ENCODE data around the gene SRCIN1. TPM values are rescaled to one million over a fixed set of nuclear protein-coding genes. Genes with fewer than 3 reads are reported as not detected.
A peak's percentile ranks its signal among the peaks of the same experiment; 100 is the strongest.

The SRCIN1 gene, protein sequence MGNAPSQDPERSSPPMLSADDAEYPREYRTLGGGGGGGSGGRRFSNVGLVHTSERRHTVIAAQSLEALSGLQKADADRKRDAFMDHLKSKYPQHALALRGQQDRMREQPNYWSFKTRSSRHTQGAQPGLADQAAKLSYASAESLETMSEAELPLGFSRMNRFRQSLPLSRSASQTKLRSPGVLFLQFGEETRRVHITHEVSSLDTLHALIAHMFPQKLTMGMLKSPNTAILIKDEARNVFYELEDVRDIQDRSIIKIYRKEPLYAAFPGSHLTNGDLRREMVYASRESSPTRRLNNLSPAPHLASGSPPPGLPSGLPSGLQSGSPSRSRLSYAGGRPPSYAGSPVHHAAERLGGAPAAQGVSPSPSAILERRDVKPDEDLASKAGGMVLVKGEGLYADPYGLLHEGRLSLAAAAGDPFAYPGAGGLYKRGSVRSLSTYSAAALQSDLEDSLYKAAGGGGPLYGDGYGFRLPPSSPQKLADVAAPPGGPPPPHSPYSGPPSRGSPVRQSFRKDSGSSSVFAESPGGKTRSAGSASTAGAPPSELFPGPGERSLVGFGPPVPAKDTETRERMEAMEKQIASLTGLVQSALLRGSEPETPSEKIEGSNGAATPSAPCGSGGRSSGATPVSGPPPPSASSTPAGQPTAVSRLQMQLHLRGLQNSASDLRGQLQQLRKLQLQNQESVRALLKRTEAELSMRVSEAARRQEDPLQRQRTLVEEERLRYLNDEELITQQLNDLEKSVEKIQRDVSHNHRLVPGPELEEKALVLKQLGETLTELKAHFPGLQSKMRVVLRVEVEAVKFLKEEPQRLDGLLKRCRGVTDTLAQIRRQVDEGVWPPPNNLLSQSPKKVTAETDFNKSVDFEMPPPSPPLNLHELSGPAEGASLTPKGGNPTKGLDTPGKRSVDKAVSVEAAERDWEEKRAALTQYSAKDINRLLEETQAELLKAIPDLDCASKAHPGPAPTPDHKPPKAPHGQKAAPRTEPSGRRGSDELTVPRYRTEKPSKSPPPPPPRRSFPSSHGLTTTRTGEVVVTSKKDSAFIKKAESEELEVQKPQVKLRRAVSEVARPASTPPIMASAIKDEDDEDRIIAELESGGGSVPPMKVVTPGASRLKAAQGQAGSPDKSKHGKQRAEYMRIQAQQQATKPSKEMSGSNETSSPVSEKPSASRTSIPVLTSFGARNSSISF
- polyA plus RNA-seq (2013, experiment 1 of 2): 0.04 TPM
- polyA plus RNA-seq (2013, experiment 2 of 2): not detected

DNA sequence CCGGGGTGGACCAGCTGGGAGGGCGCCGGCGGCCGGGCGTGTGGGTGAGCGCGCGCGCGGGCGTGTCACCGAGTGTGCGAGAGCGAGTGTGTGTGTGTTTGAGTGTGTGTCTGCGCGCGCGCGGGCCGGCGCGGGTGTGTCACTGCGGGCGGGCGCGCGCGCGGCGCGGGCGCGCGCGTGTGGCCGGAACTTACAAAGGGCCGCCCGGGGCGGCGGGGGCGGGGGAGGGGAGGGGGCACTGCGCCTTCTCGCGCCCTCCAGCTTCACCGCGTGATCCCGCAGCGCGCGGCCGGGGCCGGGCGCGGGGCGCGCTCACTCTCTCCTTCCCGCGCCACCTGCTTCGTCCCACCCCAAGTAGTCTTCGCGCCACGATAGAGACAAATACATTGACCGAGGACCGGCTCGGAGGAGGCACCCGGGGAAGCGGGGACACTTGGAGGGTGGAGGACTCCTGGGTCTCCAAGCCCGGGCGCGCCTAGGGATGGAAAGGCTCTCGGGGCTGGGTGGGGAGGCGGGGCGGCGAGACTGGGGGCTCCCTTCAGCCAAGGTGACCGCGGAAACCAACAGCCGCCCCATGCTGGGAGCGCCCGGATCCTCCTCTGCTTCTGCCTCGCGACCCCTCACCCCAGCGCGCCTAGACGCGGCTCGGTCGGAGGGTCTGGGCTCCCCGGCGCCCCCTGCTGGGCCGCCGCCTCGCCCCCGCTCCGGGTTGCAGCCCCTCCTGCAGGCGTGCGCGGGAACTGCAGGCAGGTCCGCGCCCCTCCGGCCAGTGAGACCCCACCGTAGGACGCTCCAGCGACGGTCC, at the start of gene SRCIN1:
Gene SRCIN1, minus strand, starts transcription at position 112 of the 805 bp plus-strand sequence. CDS start 247 bp downstream, outside the sequence.
- Histone ChIP-seq H4K8ac (ENCODE audit: low read length) (no peak within 1 kb of the TSS), H3K23ac (ENCODE audit: low read length in 2 of 2) (no peak within 1 kb of the TSS), H3K9me3 (ENCODE audit: control insufficient read depth, low read length) (no peaks in the 10 kb centered on the region), H3K4me2 (ENCODE audit: low read length, poor library complexity, severe bottlenecking) (peak within 1 kb of the TSS; percentile 90), H3K27ac (ENCODE audit: low read length, poor library complexity, severe bottlenecking) (no peak within 1 kb of the TSS), H3K4ac (ENCODE audit: low read depth in 1 of 2, low read length in 2 of 2) (no peak within 1 kb of the TSS), H3K14ac (ENCODE audit: low read length in 2 of 2) (no peak within 1 kb of the TSS), H3K18ac (ENCODE audit: low read depth in 1 of 2, low read length in 2 of 2) (no peak within 1 kb of the TSS), H2BK12ac (ENCODE audit: low read length in 2 of 2) (no peak within 1 kb of the TSS), H2BK15ac (ENCODE audit: low read depth, poor library complexity, severe bottlenecking) (no peak within 1 kb of the TSS), H3K36me3 (ENCODE audit: control insufficient read depth in 1 of 2, insufficient read depth in 2 of 2, low read depth in 1 of 2, low read length in 2 of 2) (no peaks in the 10 kb centered on the region), H3K4me1 (ENCODE audit: control insufficient read depth, insufficient read depth, low read depth, low read length) (peaks cover 12% of the 10 kb centered on the region), H2BK120ac (ENCODE audit: low read depth, low read length) (no peak within 1 kb of the TSS), H2BK5ac (ENCODE audit: low read depth, low read length, poor library complexity, severe bottlenecking) (no peak within 1 kb of the TSS), H3K27me3 (ENCODE audit: control insufficient read depth in 1 of 2, insufficient read depth in 1 of 2, low read length in 2 of 2) (peaks cover 82 to 84% of the 10 kb centered on the region in 2 experiments), H2AK5ac (ENCODE audit: low read length, severe bottlenecking) (no peak within 1 kb of the TSS), H3K79me1 (replicated peaks; ENCODE audit: low read length, poor library complexity, severe bottlenecking) (no peaks in the 10 kb centered on the region), H4K91ac (ENCODE audit: low read length) (no peak within 1 kb of the TSS), H3K4me3 (ENCODE audit: insufficient read depth in 1 of 2, low read depth in 1 of 2, low read length in 2 of 2) (peak within 1 kb of the TSS; percentile 46 to 61), H2AFZ (ENCODE audit: low read depth, low read length) (no peak within 1 kb of the TSS), H3K9ac (ENCODE audit: low read length) (no peak within 1 kb of the TSS)
- no peak for DNase-seq
- 2% methylated on average over 52 of the region's 105 CpGs for WGBS

DNA sequence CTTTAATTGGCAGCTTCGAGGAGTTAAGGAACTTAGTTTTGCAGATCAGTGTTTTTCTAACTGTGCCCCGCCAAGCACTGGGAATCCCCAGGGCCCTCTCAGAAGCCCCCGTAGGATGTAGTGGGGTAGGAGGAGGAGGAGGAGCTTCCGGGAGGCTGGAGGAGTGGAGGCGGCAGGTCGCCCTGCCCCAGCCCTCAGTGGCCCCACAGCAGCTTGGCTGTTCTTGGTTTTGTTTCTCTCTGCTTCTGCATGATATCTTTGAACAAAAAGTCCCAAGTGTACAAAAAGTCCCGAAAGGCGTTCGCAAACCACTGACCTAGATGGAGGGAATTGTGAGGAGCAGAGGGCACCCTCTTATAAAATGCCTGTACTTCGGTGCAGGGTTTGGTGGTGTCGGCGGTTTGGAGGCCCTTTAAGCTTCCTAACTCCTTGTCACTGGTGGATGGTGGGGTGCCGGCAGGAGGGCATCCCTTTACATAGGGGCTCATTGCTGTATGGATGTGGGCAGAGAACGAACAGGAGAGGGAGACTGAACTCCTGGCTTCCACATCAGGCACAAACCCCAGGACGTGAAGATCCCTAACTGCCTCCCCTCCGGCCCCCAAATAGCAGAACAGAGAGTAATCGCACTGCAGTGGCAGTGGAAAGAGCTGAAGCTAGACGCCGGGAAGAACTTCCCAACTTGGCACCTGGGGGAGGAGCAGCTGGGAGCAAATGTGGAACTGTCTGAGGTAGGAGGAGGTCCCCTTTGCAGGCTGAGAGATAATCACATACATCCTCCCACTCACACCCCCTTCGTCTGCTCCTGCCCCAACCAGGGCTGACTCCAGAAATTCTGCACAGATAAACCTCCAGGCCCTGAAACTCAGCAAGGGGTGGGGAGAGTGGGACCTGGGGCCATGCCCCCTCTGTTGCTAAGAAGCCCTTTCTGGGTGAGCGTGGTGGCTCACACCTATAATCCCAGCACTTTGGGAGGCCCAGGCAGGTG, 49.0 kb upstream of the SRCIN1 start:
- Histone ChIP-seq H3K9me3 (ENCODE audit: control insufficient read depth, low read length) (no peaks in the 10 kb centered on the region), H3K23ac (ENCODE audit: low read length in 2 of 2) (no peak overlapping the region), H3K79me1 (replicated peaks; ENCODE audit: low read length, poor library complexity, severe bottlenecking) (no peaks in the 10 kb centered on the region), H4K91ac (ENCODE audit: low read length) (no peak overlapping the region), H3K4ac (ENCODE audit: low read depth in 1 of 2, low read length in 2 of 2) (no peak overlapping the region), H2AK5ac (ENCODE audit: low read length, severe bottlenecking) (no peak overlapping the region), H3K18ac (ENCODE audit: low read depth in 1 of 2, low read length in 2 of 2) (no peak overlapping the region), H2BK5ac (ENCODE audit: low read depth, low read length, poor library complexity, severe bottlenecking) (no peak overlapping the region), H3K4me2 (ENCODE audit: low read length, poor library complexity, severe bottlenecking) (no peak overlapping the region), H3K27ac (ENCODE audit: low read length, poor library complexity, severe bottlenecking) (no peak overlapping the region), H3K4me3 (ENCODE audit: insufficient read depth in 1 of 2, low read depth in 1 of 2, low read length in 2 of 2) (no peak overlapping the region), H3K14ac (ENCODE audit: low read length in 2 of 2) (no peak overlapping the region), H2BK120ac (ENCODE audit: low read depth, low read length) (no peak overlapping the region), H3K36me3 (ENCODE audit: control insufficient read depth in 1 of 2, insufficient read depth in 2 of 2, low read depth in 1 of 2, low read length in 2 of 2) (no peaks in the 10 kb centered on the region), H3K9ac (ENCODE audit: low read length) (no peak overlapping the region), H2BK12ac (ENCODE audit: low read length in 2 of 2) (no peak overlapping the region), H2AFZ (ENCODE audit: low read depth, low read length) (no peak overlapping the region), H4K8ac (ENCODE audit: low read length) (no peak overlapping the region), H3K4me1 (ENCODE audit: control insufficient read depth, insufficient read depth, low read depth, low read length) (peaks cover 8% of the 10 kb centered on the region), H3K27me3 (ENCODE audit: control insufficient read depth in 1 of 2, insufficient read depth in 1 of 2, low read length in 2 of 2) (peaks cover 54 to 57% of the 10 kb centered on the region in 2 experiments), H2BK15ac (ENCODE audit: low read depth, poor library complexity, severe bottlenecking) (no peak overlapping the region)
- no peak for DNase-seq
- WGBS: 57% methylated on average over 15 of the region's 21 CpGs

DNA sequence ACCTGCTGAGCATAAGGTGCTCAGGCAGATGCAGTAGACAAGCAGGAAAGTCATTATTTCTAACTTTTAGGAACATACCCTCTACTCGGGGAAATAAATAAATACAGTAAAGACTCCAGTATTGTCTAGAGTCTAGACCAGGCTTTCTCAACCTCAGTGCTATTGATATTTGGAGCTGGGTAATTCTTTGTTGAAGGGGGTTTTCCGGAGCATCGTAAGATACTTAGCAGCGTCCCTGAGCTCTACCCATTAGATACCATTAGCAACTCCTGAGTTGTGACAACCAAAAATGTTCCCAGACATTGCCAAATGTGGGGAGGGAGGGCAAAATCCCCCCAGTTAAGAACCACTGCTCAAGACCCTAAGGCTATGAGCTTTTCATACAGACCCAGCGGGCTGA, 47.9 kb upstream of the SRCIN1 start:
- H3K9ac ChIP-seq (ENCODE audit: low read length): no peak overlapping the region
- H2AK5ac ChIP-seq (ENCODE audit: low read length, severe bottlenecking): no peak overlapping the region
- no peak overlapping the region for H2BK5ac ChIP-seq (ENCODE audit: low read depth, low read length, poor library complexity, severe bottlenecking)
- H3K79me1 ChIP-seq (replicated peaks; ENCODE audit: low read length, poor library complexity, severe bottlenecking): no peaks in the 10 kb centered on the region
- H3K36me3 ChIP-seq (ENCODE audit: control insufficient read depth in 1 of 2, insufficient read depth in 2 of 2, low read depth in 1 of 2, low read length in 2 of 2): no peaks in the 10 kb centered on the region
- peaks cover 8% of the 10 kb centered on the region for H3K4me1 ChIP-seq (ENCODE audit: control insufficient read depth, insufficient read depth, low read depth, low read length)
- DNase-seq: no peak
- no peak overlapping the region for H2BK12ac ChIP-seq (ENCODE audit: low read length in 2 of 2)
- no peak overlapping the region for H3K4me2 ChIP-seq (ENCODE audit: low read length, poor library complexity, severe bottlenecking)
- no peaks in the 10 kb centered on the region for H3K9me3 ChIP-seq (ENCODE audit: control insufficient read depth, low read length)
- H4K91ac ChIP-seq (ENCODE audit: low read length): no peak overlapping the region
- H2BK15ac ChIP-seq (ENCODE audit: low read depth, poor library complexity, severe bottlenecking): no peak overlapping the region
- H3K27me3 ChIP-seq (ENCODE audit: control insufficient read depth in 1 of 2, insufficient read depth in 1 of 2, low read length in 2 of 2): peaks cover 47 to 49% of the 10 kb centered on the region in 2 experiments
- H3K4ac ChIP-seq (ENCODE audit: low read depth in 1 of 2, low read length in 2 of 2): no peak overlapping the region
- H2AFZ ChIP-seq (ENCODE audit: low read depth, low read length): no peak overlapping the region
- no peak overlapping the region for H3K18ac ChIP-seq (ENCODE audit: low read depth in 1 of 2, low read length in 2 of 2)
- no peak overlapping the region for H2BK120ac ChIP-seq (ENCODE audit: low read depth, low read length)
- no peak overlapping the region for H3K4me3 ChIP-seq (ENCODE audit: insufficient read depth in 1 of 2, low read depth in 1 of 2, low read length in 2 of 2)
- 79% methylated on average over 4 of the region's 5 CpGs for WGBS
- no peak overlapping the region for H3K27ac ChIP-seq (ENCODE audit: low read length, poor library complexity, severe bottlenecking)
- no peak overlapping the region for H3K23ac ChIP-seq (ENCODE audit: low read length in 2 of 2)
- H4K8ac ChIP-seq (ENCODE audit: low read length): no peak overlapping the region
- no peak overlapping the region for H3K14ac ChIP-seq (ENCODE audit: low read length in 2 of 2)
